DMS 273 (cell line): ENCODE measurements around the gene FMNL2.

Experiments used
- DNase-seq: peaks from one replicate; lab custom pipeline; 2025; ENCODE audit not compliant: unreplicated experiment; lab: John Stamatoyannopoulos, UW

FMNL2 gene

DNA sequence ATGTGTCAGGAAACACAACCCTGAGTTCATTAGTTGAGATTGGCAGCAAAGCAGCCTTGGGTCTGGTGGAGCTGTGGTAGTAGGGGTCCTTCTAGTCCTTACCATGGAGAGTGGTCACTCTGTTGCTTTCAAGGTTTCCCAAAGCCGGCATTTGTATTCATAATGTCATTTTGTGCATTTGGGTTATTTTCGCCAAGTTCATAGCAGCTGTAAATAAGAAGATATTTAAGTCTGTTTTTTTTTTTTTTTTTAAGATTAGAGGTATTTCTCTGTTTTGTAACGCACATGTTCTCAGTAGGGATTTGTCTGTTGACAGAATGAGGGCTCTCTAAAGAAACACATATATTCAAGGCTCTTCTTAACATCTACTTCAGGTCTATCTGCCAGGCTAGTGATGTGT lies 268.2 kb downstream of the FMNL2 start:
- DNase-seq = no peak

- DNase-seq = no peak
These were observed 271.1 kb downstream of the FMNL2 start for GRCh38 chr2:152606081-152606480.

- DNase-seq = no peak
These were observed 272.0 kb downstream of the FMNL2 start for GRCh38 chr2:152606941-152607340.

DNA sequence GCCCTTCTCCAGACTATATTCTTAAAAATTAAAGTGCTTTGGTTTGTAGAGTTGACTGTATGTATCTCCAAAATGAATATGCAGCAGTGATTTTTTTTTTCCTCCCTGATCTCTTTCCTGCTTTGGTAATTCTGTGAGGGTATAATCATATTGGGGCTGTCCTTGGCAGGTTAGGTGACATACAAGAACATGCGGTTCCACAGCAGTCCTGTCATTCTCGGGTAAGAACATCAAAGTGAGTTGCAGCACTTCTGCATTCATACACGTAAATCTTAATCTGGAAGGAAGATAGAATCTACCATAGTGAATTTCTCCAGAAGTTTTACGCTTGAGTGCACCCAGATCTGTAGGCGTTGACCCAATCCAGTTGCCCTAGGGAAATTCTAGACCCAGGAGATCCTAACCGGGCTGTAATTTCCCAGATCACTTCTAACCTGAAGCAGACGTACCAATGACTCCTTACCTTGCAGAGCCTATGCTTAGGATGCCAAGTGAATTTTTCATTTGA lies 272.9 kb downstream of the FMNL2 start:
- DNase-seq = no peak

- DNase-seq = no peak
These were observed 274.2 kb downstream of the FMNL2 start for GRCh38 chr2:152609154-152609553.

DNA sequence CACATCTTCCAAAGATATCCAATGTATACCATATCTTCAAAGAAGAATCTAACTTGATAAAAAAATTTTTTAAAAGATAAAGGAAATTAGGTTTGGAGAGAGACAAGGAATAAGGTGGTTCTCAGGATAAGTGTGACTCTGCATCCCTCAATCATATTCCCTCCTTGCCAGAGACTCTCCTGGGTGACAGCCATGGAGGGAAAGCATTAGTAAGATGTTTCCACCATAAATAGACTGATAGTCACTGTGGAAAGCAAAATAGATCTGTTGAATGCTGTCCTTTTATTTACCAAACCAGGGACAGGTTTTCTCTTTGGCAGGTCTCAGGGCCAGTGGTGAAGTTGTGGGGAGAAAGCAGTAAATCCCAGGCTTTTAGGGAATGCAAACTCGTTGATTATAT lies 274.7 kb downstream of the FMNL2 start:
- DNase-seq = no peak

GRCh38 chr2:152611458-152612231 lies 276.7 kb downstream of the FMNL2 start:
- DNase-seq = peak; percentile 38

DNA sequence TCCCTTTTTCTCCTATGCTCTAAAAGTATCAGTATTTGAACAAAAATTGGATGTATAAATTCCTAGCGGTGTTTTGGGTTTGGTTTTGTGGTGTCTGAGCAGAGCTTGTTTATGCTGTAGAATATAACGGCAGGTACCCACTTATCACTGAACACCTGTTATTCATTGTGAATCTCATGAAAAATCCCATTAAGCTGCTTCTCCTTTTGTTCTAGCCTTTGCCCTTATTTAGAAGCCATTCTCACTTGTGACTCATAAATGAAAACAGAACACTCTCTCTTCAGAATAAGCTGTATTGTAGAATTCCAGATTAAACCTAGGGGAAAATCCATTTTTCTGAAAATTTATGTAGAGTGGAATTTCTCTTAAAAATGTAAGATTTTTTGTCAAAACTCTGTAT lies 278.3 kb downstream of the FMNL2 start:
- DNase-seq = no peak

DNA sequence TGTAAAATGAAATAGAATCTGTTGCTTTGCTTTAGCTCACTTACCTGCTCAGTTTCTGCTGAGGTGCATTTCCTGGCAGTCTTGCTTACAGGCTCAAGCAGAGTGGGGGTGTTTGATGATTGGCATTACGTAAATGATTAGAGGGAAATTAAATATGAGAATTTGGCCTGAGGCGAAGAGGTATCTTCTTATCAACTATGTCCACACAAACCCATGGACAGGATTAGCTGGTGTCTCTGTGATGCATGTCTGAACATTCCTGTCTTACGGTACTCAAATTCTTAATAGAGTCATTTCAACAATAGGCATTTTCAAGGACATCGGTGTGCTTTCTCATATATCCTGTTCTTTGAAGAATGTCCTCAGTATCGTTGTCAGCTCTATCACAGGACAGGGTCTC lies 280.2 kb downstream of the FMNL2 start:
- DNase-seq = no peak

- no peak for DNase-seq
These were observed 282.6 kb downstream of the FMNL2 start for GRCh38 chr2:152617456-152618192.

DNA sequence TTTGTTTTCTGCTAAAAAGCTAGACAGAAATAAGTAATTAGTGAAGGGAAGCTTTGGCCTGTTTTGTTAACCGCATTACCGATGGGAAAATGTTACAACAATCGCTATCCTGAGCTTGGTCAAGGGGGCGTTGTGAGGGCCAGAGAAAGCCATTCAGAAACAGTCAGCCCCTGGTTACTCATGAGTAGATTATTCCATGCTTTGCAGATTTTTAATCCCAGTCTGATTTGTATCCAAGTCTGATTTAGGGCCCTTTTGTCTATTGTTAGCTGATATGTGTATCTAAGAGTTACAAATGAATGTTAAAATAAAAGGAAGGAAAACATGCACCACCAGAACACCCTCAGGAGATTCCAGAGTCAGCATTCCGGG lies 283.2 kb downstream of the FMNL2 start:
- DNase-seq = no peak

- no peak for DNase-seq
These were observed 285.2 kb downstream of the FMNL2 start for GRCh38 chr2:152620208-152620607.

DNA sequence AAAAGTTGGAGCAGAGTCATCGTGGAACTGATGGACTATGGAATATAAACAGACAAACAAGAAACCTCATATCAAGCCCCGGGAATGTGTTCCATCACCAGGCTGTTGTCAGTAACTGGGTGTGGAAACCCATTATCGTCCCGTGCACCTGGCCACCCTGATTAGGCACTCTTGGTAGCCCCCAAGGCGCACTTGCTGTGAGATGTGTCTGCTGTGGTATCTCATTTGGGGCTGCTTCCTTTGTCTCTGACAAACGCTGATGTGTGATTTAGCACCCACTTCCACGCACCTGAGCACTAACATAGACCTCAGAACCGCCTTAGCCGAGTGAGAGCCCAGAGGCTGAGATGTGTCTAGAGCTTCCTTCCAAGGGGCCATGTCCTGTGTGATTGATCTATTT lies 286.0 kb downstream of the FMNL2 start:
- DNase-seq = no peak

DNA sequence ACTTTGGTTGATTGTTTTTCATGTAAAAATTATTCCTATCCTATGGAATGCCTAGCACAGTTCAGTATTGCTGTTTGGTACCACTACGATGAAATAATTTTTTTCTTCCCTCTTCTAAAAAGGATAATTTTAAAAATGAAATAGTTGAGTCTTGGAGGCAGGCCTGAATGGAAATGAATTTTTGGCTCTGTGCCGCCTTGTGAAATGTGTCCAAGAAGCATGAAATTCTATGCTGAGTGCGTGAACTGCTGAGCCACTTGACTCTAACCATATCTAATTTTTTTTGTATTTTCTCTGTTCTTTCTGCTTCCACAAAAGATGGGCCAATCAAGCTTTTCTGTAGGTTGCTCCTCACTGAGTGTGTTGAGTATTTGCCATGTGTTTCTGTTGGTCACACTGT lies 287.2 kb downstream of the FMNL2 start:
- no peak for DNase-seq

GRCh38 chr2:152623076-152623740 lies 288.2 kb downstream of the FMNL2 start:
- no peak for DNase-seq

DNA sequence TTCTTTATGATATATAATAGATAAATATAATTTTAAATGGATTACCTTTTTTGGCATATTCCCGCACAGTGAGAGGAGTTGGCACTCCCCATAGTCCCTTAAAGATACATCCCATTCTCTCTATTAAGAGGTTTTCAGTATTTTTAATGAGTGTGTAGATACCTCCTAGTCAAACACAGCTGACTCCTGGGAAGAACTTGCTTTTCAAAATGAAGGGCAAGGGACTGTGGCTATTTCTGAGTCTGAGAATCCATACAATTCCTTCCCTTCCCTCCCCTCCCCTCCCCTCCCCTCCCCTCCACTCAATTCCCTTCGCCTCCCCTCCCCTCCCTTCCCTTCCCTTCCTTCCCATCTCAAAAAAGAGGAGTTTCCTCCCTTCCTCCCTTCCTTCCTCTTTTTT lies 288.8 kb downstream of the FMNL2 start:
- DNase-seq = no peak

DNA sequence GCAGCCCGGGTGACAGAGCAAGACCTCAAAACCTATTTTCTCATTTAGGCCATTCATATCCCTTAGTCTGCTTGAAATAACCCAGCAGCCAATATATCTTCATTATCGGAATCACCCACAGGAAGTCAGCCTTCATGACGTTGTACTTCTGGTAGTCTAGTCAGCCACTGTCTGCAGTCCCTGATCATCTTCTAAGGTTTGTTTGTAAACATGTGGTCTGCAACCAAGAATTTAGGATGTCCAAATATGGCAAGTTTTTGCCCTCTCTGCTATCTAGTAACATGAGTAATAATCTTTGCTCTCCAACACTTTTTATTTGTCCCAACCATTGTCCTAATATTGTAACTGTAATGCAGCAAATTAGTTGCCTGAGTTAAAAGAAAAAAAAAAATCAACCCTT lies 289.8 kb downstream of the FMNL2 start:
- DNase-seq = no peak

DNA sequence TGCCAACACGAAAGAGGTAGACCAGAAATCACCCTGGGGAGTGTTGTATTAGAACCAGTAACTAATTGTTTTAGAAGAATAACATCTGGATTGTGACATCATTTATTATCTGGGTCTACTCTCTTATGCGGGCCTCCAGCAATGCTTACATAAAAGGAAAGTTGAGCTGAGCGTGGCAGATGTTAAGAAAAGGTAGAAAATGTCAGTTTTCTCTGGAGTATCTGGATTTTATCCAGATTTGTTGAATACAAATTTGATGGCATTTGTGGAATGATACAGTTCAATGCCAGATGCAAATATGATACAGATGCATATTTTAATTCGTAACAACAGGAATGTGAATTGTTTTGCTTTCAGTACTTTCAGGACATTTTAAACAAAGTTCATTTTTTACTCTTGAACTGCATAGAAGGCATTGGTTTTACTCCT lies 292.0 kb downstream of the FMNL2 start:
- no peak for DNase-seq

DNA sequence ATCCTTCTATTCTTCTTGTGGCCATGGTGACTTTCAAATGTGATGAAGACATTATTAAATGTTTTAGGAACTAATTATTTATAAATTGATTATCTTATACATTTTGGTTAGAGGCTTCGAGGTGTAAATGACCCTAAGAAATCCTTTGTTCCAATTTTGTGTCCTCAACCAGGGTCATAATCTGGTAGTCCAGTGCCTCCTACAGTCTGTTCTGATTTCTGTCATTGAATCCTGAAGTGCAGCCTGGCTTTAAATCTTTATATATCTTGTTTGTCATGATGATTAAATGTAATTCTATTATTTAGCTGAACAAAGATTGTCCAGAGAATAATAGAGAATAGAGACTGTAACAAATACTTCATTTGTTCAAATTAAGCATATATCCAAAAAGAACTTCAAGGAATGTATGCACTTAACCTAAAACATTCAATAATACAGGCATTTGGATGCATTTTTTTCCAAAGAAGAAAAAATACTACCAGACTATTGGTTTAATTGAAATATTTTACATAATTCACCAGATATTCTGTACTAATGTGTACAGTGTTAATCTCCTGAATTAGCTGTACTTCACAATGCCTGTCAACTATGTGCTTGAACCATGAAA lies 292.5 kb downstream of the FMNL2 start:
- peak; percentile 44 for DNase-seq

DNA sequence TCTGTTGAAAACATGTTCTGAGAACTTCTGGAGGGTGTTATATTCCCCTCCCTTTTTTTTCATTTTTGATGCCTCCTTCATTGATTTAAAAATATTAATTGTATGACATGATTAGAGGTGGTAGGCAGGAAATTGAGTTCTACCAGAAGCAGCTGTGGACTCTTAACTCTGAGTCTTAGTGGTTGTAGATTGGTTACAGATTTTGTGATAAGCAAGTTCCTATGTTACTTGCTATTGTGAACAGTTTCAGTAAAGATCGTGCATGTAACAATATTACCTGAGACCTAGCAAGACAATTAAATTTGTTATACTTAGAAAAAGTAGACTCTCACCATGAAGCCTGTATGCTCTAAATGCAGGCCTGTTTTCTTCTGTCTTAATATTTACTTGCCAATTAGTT lies 294.2 kb downstream of the FMNL2 start:
- no peak for DNase-seq

DNA sequence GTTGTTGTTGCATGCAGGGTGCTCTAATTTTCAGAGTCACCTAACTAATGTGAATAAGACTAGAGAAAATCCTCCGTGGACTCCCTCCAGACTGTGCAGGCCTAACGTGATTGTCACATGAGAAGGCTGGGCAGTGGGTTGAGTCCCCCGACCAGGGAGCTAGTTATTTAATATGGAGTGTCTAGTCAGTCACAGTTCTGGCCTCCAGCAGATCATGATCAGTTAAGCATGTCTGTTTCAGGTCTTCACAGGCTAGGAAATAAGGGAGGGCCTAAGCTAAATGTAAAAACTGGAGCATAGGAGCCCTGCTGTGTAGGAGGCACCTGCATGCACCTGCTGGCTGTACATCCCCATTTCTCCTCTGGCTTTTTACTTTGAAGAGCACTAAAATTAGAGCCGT lies 295.5 kb downstream of the FMNL2 start:
- no peak for DNase-seq
